ENCODE results near the gene IMMT. TPM values are rescaled to one million over a fixed set of nuclear protein-coding genes. Genes with fewer than 3 reads are reported as not detected.
A peak's percentile ranks its signal among the peaks of the same experiment; 100 is the strongest.

Gene IMMT
- total RNA-seq, 1 donor from 2014 or later, result 93.3 TPM

DNA sequence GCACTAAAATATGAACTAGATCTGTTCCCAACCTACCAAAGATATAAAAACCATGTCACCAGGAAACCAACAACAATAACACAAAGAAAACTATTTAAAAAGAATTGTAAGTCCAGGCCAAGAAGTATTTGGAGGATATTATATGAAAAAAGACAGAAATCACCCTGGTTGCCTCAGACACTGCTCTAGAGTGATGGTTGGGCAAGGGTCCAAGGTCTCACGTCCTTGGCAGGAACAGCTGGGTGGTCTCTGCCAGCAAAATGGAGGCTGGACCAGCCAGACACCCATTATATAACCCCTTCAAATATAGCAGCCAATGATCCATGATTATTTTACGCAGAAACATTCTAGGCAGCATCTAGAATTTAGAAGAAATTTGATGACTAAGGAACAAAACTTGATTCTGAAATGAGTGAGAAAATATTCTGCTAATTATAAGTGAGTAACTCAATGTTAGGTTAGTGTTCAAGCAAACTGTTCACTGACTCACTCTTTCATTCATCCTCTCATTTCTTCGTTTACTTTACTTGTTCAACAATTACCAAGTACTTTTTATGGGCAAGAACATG lies 39.4 kb upstream of the IMMT start:
- H3K79me2 ChIP-seq (ENCODE audit: low read depth), result no peaks in the 10 kb centered on the region
- H3F3A ChIP-seq (ENCODE audit: low read depth), result peaks cover 5% of the 10 kb centered on the region
- no peak overlapping the region for H3K4me3 ChIP-seq
- Mint-ChIP-seq H3K27ac (no peak overlapping the region), H3K27me3 (ENCODE audit: insufficient read depth, low read depth) (peaks cover 16% of the 10 kb centered on the region), H3K4me3 (peak overlapping the region; percentile 26), H3K9me3 (peaks cover 6% of the 10 kb centered on the region), H3K36me3 (peaks cover 1% of the 10 kb centered on the region), H3K4me1 (peaks cover 60% of the 10 kb centered on the region)
- no peaks in the 10 kb centered on the region for H4K20me1 ChIP-seq (ENCODE audit: low read depth)
- DNase-seq (ENCODE audit: low spot score), result no peak
- no peaks in the 10 kb centered on the region for H3K27me3 ChIP-seq
- TF ChIP-seq EZH2phosphoT487 (IDR thresholded peaks at IDR 0.05), result no peak
- TF ChIP-seq EZH2 (IDR thresholded peaks at IDR 0.05), result no peak
- TF ChIP-seq, protein P1, sequence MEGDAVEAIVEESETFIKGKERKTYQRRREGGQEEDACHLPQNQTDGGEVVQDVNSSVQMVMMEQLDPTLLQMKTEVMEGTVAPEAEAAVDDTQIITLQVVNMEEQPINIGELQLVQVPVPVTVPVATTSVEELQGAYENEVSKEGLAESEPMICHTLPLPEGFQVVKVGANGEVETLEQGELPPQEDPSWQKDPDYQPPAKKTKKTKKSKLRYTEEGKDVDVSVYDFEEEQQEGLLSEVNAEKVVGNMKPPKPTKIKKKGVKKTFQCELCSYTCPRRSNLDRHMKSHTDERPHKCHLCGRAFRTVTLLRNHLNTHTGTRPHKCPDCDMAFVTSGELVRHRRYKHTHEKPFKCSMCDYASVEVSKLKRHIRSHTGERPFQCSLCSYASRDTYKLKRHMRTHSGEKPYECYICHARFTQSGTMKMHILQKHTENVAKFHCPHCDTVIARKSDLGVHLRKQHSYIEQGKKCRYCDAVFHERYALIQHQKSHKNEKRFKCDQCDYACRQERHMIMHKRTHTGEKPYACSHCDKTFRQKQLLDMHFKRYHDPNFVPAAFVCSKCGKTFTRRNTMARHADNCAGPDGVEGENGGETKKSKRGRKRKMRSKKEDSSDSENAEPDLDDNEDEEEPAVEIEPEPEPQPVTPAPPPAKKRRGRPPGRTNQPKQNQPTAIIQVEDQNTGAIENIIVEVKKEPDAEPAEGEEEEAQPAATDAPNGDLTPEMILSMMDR (IDR thresholded peaks at IDR 0.05), result no peak
- H3K4me2 ChIP-seq, result peak overlapping the region; percentile 39
- no peaks in the 10 kb centered on the region for H3K36me3 ChIP-seq
- peaks cover 19% of the 10 kb centered on the region for H3K4me1 ChIP-seq
- no peak overlapping the region for H3K27ac ChIP-seq
- no peak overlapping the region for H3K9ac ChIP-seq
- H3K9me3 ChIP-seq (ENCODE audit: low read depth), result no peaks in the 10 kb centered on the region
- H2AFZ ChIP-seq (replicated peaks), result no peak overlapping the region

DNA sequence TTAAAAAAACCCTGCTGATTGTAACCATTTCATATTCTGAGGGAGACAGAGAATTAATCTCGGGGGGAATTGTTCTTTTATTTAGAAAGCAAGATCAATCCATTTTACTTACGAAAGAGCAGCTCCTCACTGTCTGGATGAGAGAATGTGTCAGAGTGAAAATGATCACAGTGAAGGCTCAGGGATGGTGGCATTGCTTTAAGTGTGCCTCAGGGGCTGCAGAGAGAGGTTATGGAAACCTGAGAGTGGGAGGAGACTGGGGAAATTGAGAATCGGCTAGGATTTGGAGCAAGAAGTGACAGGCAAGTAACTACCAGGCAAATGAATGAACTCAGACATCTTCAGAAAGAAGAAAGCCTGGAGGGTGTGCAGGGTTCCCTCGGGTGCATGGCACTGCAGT lies 38.2 kb upstream of the IMMT start:
- H3K27ac Mint-ChIP-seq, result peak overlapping the region; percentile 55

DNA sequence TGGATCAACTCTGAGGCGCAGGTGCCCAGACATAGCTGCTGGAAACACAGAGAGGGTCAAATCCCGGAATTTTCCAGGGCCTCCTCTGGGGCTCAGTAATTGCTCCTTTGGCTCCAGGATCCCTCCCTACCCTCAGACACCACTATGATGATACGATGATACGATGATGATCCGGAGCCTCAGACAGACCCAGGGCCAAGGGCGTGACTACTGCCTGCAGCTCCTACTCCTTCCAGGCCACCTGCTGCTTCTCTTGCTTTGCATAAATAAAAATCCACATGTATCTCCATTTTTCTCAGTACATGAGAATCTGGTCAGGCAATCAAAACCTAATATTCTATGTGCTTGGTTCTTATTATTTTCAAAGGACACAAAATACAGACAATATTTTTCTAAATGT lies 37.6 kb upstream of the IMMT start:
- H3K4me3 Mint-ChIP-seq, result no peak overlapping the region
- peaks cover 5% of the 10 kb centered on the region for H3F3A ChIP-seq (ENCODE audit: low read depth)
- H4K20me1 ChIP-seq (ENCODE audit: low read depth), result no peaks in the 10 kb centered on the region
- H2AFZ ChIP-seq (replicated peaks), result no peak overlapping the region
- H3K4me2 ChIP-seq, result no peak overlapping the region
- no peaks in the 10 kb centered on the region for H3K36me3 ChIP-seq
- no peak overlapping the region for H3K9ac ChIP-seq
- peaks cover 1% of the 10 kb centered on the region for H3K36me3 Mint-ChIP-seq
- H3K4me1 ChIP-seq, result peaks cover 19% of the 10 kb centered on the region
- peaks cover 12% of the 10 kb centered on the region for H3K27me3 Mint-ChIP-seq (ENCODE audit: insufficient read depth, low read depth)
- DNase-seq (ENCODE audit: low spot score), result no peak
- no peak overlapping the region for H3K27ac Mint-ChIP-seq
- H3K79me2 ChIP-seq (ENCODE audit: low read depth), result no peaks in the 10 kb centered on the region
- peaks cover 55% of the 10 kb centered on the region for H3K4me1 Mint-ChIP-seq
- TF ChIP-seq EZH2phosphoT487 (IDR thresholded peaks at IDR 0.05), result no peak
- TF ChIP-seq, protein P1 (IDR thresholded peaks at IDR 0.05), result no peak
- TF ChIP-seq EZH2 (IDR thresholded peaks at IDR 0.05), result no peak
- H3K27ac ChIP-seq, result no peak overlapping the region
- peaks cover 3% of the 10 kb centered on the region for H3K9me3 Mint-ChIP-seq
- H3K27me3 ChIP-seq, result no peaks in the 10 kb centered on the region
- no peaks in the 10 kb centered on the region for H3K9me3 ChIP-seq (ENCODE audit: low read depth)
- H3K4me3 ChIP-seq, result no peak overlapping the region

More for the DNA sequence above, 38.2 kb upstream of the IMMT start:
- no peak overlapping the region for H3K4me2 ChIP-seq
- no peaks in the 10 kb centered on the region for H4K20me1 ChIP-seq (ENCODE audit: low read depth)
- H3K36me3 ChIP-seq, result no peaks in the 10 kb centered on the region
- Mint-ChIP-seq H3K27me3 (ENCODE audit: insufficient read depth, low read depth) (peaks cover 13% of the 10 kb centered on the region), H3K9me3 (peaks cover 4% of the 10 kb centered on the region), H3K4me3 (peak overlapping the region; percentile 12), H3K36me3 (peaks cover 1% of the 10 kb centered on the region), H3K4me1 (peaks cover 57% of the 10 kb centered on the region)
- no peaks in the 10 kb centered on the region for H3K79me2 ChIP-seq (ENCODE audit: low read depth)
- no peak overlapping the region for H3K4me3 ChIP-seq
- peaks cover 19% of the 10 kb centered on the region for H3K4me1 ChIP-seq
- H3K9ac ChIP-seq, result no peak overlapping the region
- TF ChIP-seq EZH2 (IDR thresholded peaks at IDR 0.05), result no peak
- TF ChIP-seq, protein P1 (IDR thresholded peaks at IDR 0.05), result no peak
- TF ChIP-seq EZH2phosphoT487 (IDR thresholded peaks at IDR 0.05), result no peak
- peaks cover 5% of the 10 kb centered on the region for H3F3A ChIP-seq (ENCODE audit: low read depth)
- H3K9me3 ChIP-seq (ENCODE audit: low read depth), result no peaks in the 10 kb centered on the region
- no peaks in the 10 kb centered on the region for H3K27me3 ChIP-seq
- no peak overlapping the region for H2AFZ ChIP-seq (replicated peaks)
- no peak for DNase-seq (ENCODE audit: low spot score)
- no peak overlapping the region for H3K27ac ChIP-seq

All from neural progenitor cell (in vitro differentiated cells).